Measurements from ENCODE around the gene RNF150. TPM values are rescaled to one million over a fixed set of nuclear protein-coding genes. Genes with fewer than 3 reads are reported as not detected.
"Not testable (repeated sequence)": the region's sequence is repeated elsewhere in the genome, so short reads cannot be mapped to it uniquely, and the experiment has no call there.

RNF150 gene
- polyA plus RNA-seq, 1 donor, result 42.4 TPM

DNA sequence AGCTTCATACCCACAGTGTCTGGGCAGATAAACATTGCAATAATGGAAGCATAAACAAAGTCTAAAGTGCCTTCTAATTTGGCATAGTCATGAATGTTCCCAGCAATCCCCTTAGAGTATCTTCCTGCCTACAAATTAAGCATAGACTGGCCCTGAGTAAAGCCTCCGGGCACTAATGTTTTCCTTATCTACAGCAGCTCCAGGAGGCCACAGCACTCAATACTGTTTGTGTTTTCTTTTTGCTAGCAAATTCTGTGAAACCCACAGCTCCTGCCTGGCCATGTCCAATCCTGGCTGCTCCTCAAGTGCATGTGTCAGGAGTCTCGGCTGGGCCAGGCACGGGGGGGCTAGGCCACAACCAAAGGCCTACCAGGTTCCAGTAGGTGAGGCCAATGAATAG lies 274.4 kb downstream of the RNF150 start:
- DNase-seq, result no peak

DNA sequence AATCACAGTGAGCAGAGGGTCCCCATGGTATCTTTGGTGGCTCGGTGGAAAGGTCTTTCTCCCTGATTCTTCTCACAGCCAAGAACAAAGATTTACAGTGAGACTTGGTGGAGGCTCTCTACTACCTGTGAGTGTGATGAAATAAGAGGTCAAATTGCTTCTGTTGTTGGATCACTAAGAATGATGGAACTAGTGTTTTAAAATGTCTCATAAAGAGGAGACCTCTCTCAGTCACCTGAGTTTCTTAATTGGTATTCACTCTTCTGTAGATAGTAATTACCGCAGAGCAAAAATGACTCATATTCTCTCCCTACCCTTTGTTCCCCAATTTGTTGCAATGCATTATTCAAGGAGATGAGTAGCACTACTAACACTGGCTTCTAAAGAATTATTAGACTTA lies 276.2 kb downstream of the RNF150 start:
- no peak for DNase-seq

DNA sequence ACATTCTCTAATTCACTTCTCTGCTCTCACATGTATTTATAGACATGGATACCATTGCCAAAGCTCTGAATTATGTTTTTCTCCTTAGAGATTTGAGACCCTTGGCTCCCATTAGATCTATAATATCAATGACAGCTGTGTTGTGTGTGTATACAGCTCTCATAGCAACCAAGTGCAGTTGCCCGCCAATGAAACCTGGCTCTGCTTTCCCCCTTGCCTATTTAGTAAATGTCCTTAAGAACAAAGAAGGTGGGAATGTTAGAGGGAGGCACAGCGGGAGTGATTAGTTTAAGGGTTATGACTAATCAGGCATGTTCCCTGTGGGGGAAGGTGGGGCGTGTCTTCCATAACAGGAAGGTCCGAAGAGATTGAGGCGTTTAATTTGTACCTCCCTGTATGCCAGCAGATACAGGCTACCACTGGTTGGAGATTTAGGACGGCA lies 276.6 kb downstream of the RNF150 start:
- peak; percentile 79 for DNase-seq

DNA sequence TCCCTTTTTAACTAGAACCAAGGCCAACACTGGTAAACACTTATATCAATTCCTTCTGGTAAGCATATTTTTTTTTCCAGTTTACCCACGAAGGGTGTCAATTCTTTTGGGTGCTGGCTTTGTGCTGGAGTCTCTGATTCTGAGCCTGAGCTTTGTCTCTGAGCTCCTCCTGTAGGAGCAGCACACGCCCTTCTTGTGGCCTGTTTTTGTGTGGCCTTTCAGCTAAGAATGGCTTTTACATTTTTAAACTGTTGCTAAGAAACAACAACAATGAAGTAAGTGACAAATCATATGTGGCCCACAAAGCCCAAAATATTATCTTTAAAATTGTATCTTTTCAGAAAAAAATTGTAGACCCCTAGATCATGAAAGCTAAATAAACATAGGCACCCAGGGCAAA lies 279.1 kb downstream of the RNF150 start:
- DNase-seq, result no peak

DNA sequence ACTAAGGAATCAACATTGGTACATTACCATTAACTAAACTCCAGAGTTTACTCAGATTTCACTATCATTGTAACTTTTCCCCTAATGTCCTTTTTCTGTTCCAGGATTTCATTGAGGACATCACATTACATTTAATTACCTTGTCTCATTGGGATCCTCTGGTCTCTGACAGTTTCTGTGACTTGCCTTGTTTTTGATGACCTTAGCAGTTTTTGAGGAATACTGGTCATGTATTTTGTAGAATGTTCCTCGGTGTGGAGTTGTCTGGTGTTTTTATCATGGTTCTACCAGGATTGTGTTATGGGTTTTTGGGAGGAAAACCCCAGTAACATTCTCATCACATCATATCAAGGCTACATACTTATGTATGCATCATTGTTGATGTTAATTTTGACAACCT lies 281.5 kb downstream of the RNF150 start:
- no peak for DNase-seq

DNA sequence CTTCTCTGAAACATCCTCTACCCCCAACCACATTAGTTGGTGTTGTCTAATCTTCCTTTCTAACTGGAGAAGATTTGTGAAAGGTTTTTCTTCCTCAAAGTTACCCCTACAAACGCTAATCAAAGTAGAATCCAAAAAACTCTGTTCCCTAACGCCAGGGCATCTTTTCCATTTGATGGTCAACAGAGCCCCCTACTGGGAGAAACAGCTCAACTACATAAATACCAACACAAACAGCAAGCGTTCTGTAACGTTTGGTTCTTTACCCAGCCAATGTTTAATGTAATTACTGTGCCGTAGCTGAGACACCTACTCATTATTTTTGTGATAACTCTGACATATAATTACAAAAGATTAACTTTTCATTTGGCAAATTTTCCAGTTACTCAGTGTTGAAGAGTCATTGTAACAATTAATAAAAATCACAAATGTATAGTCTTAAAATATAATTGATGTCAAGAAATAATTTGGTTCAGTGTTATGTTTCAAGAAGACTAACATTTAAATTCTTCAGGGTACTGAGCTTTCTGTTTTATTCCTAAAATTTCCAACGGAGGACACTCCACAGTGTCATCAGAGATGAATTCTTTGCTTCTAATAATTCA lies 282.1 kb downstream of the RNF150 start:
- DNase-seq, result peak; percentile 71

DNA sequence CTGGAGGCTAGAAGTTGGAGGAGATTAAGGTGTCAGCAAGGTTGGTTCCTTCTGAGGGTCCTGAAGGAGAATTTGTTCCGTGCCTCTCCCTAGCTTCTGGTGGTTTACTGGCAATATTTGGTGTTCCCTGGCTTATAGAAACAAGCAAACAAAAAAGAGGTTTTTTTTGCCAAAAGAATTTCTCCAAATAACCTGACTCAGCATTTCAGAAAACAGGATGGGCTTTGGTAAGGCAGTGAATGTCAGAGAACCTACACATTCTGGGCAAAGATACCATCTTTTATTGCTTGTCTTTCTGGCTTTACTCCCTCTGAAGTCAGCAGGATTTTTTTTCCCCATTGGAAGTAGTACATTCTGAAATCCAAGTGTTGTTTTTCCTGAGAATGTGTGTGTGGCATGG lies 283.7 kb downstream of the RNF150 start:
- DNase-seq, result no peak

DNA sequence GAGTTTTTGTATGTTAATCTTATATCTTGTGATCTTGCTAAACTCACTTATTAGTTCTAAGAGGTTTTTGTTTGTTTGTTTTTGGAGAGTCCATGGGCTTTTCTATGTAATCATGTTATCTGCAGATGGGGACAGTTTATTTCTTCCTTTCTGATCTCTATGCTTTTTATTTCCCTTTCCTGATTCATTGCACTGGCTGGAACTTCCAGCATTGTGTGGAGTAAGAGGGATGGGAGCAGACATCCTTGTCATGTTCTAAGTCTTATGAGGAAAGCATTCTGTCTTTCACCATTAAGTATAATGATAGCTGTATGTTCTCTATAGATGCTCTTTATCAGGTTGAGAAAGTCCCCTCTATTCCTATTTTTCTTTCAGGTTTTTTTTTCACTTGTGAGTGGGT lies 286.5 kb downstream of the RNF150 start:
- no peak for DNase-seq

DNA sequence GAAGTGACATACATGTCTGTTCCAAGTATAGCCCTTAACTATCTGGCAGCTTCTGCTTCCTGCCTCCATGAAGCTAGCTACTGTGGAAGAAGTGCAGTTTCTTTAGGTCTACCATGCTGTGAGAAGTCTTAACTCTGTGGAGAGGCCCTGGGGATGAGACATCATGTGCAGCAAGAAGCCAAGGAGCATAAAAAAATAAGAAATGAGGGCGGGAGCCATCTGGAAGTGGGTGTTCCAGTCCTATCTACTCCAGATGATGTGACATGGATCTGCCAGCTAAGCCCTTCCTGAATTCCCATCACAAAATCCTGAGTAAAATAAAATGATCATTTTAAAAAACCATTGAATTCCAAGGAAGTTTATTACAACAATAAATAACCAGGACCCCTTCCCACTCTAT lies 289.2 kb downstream of the RNF150 start:
- no peak for DNase-seq

DNA sequence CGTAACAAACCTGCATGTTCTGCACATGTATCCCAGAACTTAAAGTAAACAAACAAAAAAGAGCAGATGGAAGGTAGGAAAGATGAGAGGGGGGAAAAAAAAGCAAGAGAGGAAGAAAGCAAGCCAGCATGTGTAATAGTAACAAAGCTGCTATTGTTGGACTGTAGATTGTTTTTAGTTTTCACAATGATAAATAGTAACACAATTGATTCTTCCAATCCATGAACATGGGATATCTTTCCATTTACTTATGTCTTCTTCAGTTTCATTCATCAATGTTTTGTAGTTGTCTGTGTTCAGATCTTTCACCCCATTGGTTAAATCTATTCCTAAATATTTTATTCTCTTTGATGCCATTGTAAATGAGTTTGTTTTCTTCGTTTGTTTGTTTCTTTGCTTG lies 292.1 kb downstream of the RNF150 start:
- DNase-seq, result no peak

DNA sequence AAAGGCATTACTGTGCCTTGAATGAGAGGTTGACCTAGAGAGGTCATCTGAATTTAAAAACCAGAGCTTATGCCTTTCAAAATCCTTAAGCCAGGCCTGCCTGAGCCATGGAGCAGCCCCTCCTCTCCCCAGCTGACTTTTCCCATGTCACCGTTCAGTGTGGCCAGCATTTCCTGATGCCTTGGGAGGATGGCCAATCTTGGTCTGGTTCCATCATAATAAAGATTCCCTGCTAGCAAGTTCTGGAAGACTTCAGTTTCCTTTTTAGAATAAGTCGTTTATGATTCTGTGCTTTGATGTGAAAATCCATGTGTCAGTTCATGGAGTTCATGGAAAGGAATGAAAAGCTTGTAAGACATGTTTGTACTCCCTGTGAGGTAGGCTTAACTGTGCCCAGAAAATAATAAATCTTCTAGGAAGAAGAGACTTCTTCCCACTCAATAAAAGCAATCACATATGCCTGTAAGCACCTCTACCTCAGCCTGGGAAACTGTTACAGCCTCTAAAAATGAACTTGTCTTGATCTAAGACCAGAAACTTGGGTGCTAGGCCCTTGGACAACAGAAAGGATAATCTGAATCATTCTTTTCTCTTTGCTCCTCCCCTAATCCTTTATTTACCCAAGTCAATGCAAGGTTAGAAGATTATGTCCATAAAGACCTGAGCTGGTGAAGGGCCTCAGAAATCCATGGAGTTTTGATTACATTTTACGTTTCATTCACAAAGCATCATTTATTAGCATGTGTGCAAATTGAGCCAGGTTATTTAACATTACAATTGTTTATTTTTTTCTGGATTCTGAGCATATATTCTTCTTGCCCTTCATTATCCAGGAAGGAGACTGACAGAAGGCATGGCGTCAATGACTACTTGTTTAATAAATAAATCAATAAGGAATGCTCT lies 293.1 kb downstream of the RNF150 start:
- no peak for DNase-seq

DNA sequence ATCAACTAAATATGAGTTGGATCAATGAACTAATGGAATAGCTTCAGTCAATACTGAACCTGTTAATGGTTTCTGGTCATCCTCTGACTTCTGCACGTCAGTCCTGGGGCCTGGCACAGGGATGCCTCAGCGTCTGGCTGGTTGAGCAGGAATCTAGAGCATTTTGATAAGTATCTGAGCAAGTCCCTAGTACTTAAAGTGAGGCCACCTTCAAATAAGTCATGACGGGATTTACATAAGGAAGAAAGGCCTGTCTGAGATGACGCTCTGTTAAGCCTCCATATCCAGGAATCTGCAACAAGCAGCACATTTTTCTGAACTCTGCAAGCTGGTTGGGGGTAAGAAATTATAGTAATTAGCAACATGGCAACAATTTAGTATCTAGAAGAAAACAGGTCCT lies 293.9 kb downstream of the RNF150 start:
- no peak for DNase-seq

DNA sequence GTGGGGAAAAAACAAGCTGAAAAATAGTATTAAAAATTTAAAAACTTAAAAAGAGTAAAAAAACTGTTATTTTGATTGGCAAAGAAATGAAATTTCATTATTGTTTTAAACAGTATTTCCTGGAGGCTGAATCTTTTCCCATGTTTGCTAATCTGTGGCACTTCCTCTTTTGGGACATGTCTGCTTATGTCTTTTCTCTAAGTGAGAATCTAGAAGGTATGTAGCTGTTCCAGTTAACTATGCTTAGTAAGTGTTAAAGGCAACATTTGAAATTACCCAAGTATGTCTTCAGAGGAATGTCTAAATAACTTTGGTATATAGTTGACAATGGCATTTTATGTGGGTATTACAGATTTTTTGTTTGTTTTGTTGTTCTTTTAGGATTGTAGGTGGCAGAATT lies 295.5 kb downstream of the RNF150 start:
- DNase-seq, result no peak

DNA sequence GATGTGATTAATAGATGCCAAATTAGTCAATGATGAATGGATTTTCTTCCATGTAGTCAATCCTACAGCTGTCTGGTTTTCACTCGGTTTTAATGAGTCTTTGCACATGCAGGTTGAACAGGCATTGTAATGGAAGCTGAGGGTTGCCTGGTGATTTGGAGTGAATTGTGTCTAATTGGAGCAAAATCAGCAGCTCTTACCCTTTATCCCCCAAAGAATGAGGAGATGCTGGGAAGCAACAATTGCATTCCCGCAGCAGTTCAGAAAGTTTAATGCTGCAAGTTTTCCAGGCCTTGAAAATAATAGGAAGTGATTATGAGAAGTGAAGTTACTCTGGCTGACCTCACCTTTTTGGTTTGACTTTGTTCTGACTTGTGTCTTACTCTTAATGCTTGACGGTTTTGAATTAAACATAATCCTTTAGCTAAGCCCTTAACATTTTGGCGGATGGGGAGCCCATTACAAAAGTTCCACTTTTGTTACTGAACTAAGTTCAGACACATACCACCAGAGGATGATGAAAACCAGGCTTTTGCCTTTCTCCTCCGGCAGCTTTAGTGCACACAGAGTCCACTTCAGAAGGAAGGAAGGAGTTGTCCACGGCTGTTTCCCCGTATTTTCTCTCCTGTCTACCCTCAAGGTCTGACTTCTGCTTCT lies 298.3 kb downstream of the RNF150 start:
- no peak for DNase-seq

DNA sequence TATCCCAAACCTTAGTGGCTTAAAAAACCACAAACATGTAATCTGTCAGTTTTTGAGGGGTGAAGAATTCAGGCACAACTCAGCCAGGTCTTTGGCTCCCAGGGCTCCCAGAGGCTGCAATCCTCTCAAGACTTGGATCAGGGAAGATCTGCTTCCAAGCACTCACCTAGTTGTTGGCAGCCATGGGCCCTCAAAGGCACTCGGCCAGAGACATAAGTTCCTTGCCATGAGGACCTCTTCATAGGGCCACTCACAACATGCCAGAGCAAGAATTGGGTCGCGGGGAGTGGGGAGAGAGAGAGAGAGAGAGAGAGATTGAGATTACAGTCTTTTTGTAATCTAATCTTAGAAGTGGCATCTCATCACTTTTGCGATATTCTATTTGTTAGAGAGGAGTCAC lies 300.0 kb downstream of the RNF150 start:
- DNase-seq, result no peak

DNA sequence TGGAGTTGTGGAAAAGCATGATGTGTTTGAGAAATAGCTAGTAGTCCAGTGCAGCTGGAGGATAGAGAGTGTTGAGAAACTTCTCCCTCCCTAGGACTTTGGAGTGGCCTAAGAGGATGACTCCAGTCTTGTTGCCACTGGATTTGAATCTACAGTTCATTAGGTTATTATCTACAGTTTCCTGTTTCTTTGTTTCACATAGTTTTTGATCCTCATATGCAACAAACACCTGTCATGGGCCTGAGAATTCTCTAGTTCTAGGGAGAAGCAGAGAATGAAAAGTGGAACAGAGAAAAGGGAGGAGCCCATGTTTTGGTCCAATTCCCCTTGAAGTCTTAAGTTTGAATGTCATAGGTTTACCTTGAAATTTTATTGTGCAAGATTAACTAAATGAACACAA lies 303.4 kb downstream of the RNF150 start:
- no peak for DNase-seq

DNA sequence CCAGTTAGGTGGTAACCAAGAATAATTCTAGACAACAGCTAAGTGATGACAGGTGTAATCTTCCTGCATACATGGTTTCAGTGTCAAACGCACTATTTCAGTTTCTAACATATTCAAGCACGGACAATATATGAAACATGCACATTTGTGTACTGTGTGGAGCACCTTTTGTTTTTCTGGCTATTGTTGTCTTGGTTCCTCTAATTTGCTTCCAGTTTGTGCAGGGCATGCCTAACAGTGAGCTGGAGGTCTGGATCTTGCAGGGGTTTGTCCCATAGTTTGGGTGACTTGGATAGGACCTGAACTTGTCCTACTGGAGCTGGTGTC lies 306.6 kb downstream of the RNF150 start:
- DNase-seq, result no peak

DNA sequence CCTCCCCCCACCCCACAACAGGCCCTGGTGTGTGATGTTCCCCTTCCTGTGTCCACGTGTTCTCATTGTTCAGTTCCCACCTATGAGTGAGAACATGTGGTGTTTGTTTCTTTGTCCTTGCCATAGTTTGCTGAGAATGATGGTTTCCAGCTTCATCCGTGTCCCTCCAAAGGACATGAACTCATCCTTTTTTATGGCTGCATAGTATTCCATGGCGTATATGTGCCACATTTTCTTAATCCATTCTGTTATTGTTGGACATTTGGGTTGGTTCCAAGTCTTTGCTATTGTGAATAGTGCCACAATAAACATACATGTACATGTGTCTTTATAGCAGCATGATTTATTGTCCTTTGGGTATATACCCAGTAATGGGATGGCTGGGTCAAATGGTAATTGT lies 312.7 kb downstream of the RNF150 start:
- not testable (repeated sequence) for DNase-seq

DNA sequence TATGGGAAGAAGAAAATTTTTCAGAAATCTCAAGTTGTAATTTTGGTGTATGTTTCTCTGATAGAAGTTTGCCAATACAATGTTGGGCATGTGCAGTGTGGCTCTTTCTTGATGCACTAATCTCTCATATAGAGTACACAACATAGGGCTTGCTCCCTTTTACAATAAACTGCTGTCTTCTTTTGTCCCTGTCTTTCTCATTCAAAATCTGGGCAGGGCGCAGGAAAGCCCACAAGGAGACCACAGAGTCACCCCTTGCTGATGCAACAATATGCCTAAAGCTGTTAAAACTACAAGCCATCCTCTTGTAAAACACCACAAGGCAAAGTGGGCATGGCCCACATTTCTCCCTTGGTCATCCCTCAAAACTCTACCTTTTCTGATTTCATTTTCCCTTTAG lies 313.7 kb downstream of the RNF150 start:
- DNase-seq, result no peak

DNA sequence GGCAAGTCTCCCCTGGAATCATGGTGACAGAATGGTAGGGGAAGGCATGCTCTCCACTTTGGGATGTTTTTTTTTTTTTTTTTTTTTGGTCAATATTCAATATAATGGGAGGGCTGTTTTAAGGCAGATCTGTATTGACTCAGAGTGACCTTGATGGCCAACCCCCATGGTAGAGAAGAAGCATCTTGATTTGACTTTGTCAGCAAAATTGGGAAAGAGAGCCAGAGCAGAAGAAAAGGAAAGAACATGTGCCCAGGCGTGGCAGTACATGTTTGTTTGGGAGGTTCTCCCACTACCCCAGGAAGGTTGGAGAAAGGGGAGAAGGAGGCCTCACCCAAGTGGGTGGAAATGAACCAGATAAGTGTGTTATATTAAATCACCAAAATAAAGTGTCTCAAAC lies 314.8 kb downstream of the RNF150 start:
- DNase-seq, result no peak

DNA sequence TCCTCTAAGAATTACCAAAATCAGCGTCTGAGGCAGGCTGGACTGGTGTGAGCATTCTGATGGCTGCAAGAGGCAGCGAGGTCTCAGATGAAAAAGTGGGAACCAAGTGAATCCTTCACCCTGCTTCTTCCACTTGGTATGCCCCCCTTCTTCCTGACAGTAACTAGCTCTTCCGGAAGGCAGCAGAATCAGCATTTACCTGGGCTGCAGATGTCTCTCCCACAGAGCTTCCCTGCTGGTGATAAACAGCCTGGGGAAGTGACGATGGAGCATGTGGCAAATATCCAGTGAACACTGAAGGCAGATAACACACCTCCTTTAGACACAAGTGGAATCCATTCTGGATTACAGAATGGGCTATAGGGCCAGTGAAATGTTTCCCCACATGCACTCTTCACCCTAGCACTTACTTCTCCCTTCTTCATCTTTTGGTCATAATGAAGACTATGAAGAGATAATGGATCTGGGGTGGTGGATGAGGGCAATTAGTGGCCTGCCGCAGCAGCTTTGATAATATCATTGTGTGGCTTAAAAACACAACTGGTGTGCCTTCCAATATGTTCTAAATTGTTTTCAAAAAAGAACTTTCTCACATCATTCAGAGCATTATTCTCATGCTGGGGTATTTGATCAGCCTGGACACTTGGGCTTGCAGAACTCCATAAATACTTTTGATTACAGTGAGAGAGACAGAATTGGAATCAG lies 316.3 kb downstream of the RNF150 start:
- no peak for DNase-seq

DNA sequence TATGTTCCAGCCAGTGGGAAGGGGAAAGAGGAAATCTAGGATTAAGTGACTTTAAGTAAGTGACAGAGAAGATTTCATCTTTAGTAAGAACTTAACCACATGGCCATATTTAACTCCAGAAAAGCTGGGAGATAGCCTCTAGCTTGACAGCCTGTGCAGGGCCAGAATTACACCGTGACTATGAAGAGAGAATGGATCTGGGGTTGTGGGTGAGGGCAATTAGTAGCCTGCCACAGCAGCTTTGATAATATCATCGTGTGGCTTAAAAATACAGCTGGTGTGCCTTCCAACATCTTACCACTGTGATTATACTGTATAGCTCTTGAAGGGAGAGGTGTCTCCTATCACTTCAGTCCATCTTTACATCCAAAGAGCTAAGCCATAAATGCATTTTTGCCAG lies 319.5 kb downstream of the RNF150 start:
- no peak for DNase-seq

DNA sequence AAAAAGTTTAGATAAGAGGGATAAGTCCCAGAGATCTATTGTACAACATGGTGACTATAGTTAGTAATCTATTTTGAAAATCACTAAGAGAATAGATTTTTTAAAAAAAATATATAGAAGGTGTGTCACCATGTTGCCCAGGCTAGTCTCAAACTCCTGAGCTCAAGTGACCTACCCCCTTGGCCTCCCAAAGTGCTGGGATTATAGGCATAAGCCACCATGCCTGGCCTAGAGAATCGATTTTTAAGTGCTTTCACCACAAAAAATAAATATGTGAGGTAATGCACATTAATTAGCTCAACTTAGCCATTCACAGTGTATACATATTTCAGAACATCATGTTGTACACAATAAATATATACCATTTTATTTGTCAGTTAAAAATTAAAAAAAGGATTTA lies 320.4 kb downstream of the RNF150 start:
- DNase-seq, result no peak
